Liver (tissue), 3 donors: ENCODE results near the gene NTHL1.

ENCODE experiments used
- CTCF ChIP-seq: fragments of 150-350 bp; IDR thresholded peaks from 2 replicates; pipeline ENCODE4 v1.5.1; 2017; ENCODE audit warnings: improper control_type of control experiment, low read depth, low read length; ENCODE audit not compliant: missing input control
- RAD21 ChIP-seq, 2 donors: IDR thresholded peaks; 2 replicates each; pipeline ENCODE4 v1.6.1; 2016; ENCODE audit warnings: antibody characterized with exemption in 2 of 2, mild to moderate bottlenecking in 2 of 2
- donor health status: healthy.
- donor health status: healthy.

GRCh38 chr16:2078691-2079090 lies 31.1 kb upstream of the NTHL1 start:
- no peak for TF ChIP-seq RAD21 (IDR thresholded peaks at IDR 0.05)
- no peak for TF ChIP-seq CTCF
